GM23248 (cell line): ENCODE results near the gene C1QBP.

Source experiments
- EZH2 ChIP-seq: fragments of 200-600 bp; sonication (generic); IDR thresholded peaks from 2 replicates; pipeline ENCODE4 v1.6.1; 2018; ENCODE audit warnings: antibody characterized with exemption, mild to moderate bottlenecking; ENCODE audit not compliant: insufficient read depth, poor library complexity, severe bottlenecking
- EZH2phosphoT487 ChIP-seq: fragments of 200-600 bp; sonication (generic); IDR thresholded peaks from 2 replicates; pipeline ENCODE4 v1.6.1; 2018; ENCODE audit warnings: antibody characterized with exemption, moderate library complexity, mild to moderate bottlenecking, low read depth; ENCODE audit not compliant: insufficient read depth

DNA sequence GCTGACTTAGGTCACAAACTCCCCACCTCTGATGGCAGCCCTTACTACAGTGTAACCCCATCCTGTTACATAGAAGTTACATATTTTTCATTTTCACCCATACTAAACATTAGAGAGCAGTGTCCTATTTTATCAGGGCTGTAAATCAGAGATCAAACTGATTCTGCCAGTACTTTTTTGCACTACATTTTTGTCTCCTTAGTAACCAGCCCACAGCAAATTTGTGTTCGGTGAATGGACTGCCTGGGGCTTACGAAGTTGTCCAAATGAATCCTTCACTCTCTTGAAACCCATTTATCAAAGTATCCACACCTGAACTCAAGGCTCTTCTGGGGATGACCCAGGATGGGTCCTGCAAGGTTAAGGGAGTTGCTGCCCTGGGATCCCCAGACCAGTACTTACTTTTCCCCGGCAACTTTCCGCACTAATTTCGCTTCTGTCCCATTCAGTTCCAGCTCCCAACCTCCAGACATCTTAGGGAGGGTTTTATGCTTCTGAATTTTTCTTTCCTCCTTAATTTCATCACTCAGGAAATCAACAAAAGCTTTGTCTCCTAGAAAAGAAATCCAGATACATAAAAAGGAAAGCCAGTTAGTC lies 1.1 kb downstream of the C1QBP start:
- TF ChIP-seq EZH2 (no peak), EZH2phosphoT487 (no peak)
